Lower leg skin (tissue), 4 donors: Measurements from ENCODE around the gene OVCH2. TPM values are rescaled to one million over a fixed set of nuclear protein-coding genes. Genes with fewer than 3 reads are reported as not detected.

ENCODE experiments used
- DNase-seq, 2 donors: peaks; one replicate each; pipeline ENCODE4 v3.0.0-alpha.2; 2019; ENCODE audit warnings: low spot score in 2 of 2
- H3K4me3 ChIP-seq: fragments of 200-600 bp; sonication (generic); 2 replicates; pipeline ENCODE4 v1.5.1; 2017; ENCODE audit warnings: mild to moderate bottlenecking, low read depth; ENCODE audit not compliant: poor library complexity, severe bottlenecking
- CTCF ChIP-seq, 3 donors: fragments of 450-650 bp; IDR thresholded peaks; one replicate each; pipeline ENCODE4 v1.5.1; 2016; ENCODE audit warnings: antibody characterized with exemption in 3 of 3, mild to moderate bottlenecking in 3 of 3, moderate library complexity in 2 of 3
- POLR2A ChIP-seq, 2 donors: fragments of 450-650 bp; IDR thresholded peaks; one replicate each; pipeline ENCODE4 v1.6.1; 2016 to 2017; ENCODE audit warnings: antibody characterized with exemption in 2 of 2, mild to moderate bottlenecking in 1 of 2, moderate library complexity in 1 of 2
- WGBS, 2 donors: methylation state at CpG; one replicate each; pipeline ENCODE4 v1.1.5; 2018; 5-methylcytosine and 5-hydroxymethylcytosine counted together
- intact Hi-C: fragments of 100-400 bp; cut with DNase I; formaldehyde crosslinking; loops from one replicate; pipeline ENCODE4 v1.15.0; 2023; ENCODE audit warnings: low total_unique reads
- total RNA-seq, 4 donors: library from RNA; depleted of rRNA; stranded (reverse); fragments of >200 nt; gene quantifications; one replicate each; pipeline ENCODE4 v1.1.0, GENCODE V29; 2016

Gene OVCH2
- total RNA-seq, 4 donors from 2014 or later, result 6.5 to 12.2 (median 8.3) TPM

DNA sequence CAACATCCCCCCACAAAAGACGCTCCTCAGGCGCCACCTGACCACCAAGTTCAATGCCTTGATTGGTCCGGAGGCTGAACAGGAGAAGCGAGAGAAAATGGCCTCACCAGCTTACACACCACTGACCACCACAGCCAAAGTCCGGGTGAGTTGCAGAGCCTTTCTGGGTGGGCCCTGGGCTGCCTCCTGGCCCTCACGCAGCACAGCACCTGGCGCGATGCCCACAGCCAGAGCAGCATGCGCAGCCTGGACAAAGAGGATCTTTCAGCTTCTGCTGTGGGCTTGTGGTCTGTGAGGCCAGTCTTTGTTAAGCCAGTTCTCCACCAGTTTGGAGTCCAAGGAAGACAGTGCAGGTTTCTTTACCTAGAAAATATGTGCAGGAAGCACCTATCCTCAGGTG is 54.6 kb downstream of the OVCH2 start:
- no peak overlapping the region for H3K4me3 ChIP-seq
- WGBS, 2 donors, result 81 to 85% methylated on average over 8 to 9 of the region's 9 CpGs
- DNase-seq, result peak in 1 of 2 donors; percentile 77
- intact Hi-C loops, result no loop called here
- TF ChIP-seq CTCF (IDR thresholded peaks at IDR 0.05), result no peak
- no peak for TF ChIP-seq POLR2A (IDR thresholded peaks at IDR 0.05)

DNA sequence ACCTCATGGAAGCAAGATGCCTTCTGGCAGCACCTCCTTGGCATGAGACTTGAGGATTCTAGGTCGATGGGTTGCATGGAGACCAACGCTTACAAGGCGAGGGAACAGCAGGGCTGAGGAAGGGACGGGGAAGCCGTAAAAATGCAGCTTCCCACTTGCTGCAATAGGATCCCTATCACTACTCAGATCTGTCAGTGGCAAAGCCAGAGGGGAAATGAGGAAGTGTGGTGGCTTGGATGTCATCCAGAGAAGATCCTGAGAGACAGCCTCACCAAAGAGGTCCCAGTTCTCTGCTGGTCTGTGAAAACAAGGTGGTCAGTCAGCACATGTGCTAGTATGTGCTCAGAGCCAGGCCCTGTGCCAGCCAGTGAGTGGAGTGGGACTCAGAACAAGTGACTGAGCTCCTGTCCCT is 55.1 kb downstream of the OVCH2 start:
- H3K4me3 ChIP-seq, result no peak overlapping the region
- intact Hi-C loops, result no loop called here
- DNase-seq, result no peak
- TF ChIP-seq POLR2A (IDR thresholded peaks at IDR 0.05) (no peak), CTCF (IDR thresholded peaks at IDR 0.05) (no peak)
- WGBS, 2 donors, result 60 to 65% methylated on average over 5 of the region's 5 CpGs

DNA sequence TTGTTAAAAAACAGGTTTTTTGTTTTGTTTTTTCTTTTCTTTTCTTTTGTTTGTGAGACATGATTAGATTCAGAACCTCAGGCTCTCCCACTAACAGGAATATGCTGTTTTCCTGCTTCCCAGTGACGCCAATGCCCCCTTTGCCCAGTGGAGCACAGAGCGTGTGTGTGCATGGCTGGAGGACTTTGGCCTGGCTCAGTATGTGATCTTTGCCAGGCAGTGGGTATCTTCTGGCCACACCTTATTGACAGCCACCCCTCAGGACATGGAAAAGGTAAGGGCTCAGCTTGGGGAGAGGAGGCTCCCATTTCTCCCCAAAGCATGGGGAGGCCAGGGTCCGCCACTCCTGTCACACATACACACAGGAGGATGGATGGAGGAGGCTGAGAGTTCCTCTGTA is 58.0 kb downstream of the OVCH2 start:
- intact Hi-C loops, result no loop called here
- WGBS, 2 donors, result 91 to 97% methylated on average over 3 of the region's 3 CpGs
- no peak for DNase-seq
- TF ChIP-seq CTCF (IDR thresholded peaks at IDR 0.05) (no peak), POLR2A (IDR thresholded peaks at IDR 0.05) (no peak)
- H3K4me3 ChIP-seq, result no peak overlapping the region

GRCh38 chr11:7646866-7647265 is 59.4 kb downstream of the OVCH2 start:
- no peak for DNase-seq
- no peak overlapping the region for H3K4me3 ChIP-seq
- intact Hi-C loops, result no loop called here
- TF ChIP-seq POLR2A (IDR thresholded peaks at IDR 0.05) (no peak), CTCF (IDR thresholded peaks at IDR 0.05) (no peak)
- WGBS, 2 donors, result 93 to 97% methylated on average over 2 of the region's 2 CpGs

GRCh38 chr11:7645206-7645605 is 61.1 kb downstream of the OVCH2 start:
- 81 to 83% methylated on average over 3 of the region's 3 CpGs for WGBS, 2 donors
- peak in 1 of 2 donors; percentile 42 for DNase-seq
- TF ChIP-seq CTCF (IDR thresholded peaks at IDR 0.05) (no peak), POLR2A (IDR thresholded peaks at IDR 0.05) (no peak)
- H3K4me3 ChIP-seq, result no peak overlapping the region
- intact Hi-C loops, result no loop called here

DNA sequence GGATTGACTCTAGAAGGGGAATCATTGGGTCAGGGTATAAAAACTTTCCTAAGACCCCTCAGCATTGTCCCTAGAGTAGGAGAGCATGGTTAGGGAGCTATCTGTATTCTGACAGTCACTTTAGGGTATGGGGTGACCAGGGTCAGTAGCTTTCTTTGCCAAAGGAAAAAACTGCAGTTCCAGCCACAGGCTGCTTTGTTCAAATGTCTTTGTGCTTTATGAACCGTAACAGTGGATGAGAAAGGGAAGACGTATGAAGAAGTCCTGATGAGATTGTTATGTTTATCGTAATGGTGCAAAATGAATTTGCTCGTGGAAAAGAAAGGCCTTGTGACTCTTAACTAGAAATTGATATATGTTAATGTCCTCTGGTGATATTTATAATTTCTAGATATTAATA is 63.0 kb downstream of the OVCH2 start:
- WGBS, 2 donors, result 82 to 86% methylated on average over 4 of the region's 4 CpGs
- TF ChIP-seq POLR2A (IDR thresholded peaks at IDR 0.05) (no peak), CTCF (IDR thresholded peaks at IDR 0.05) (no peak)
- no peak overlapping the region for H3K4me3 ChIP-seq
- DNase-seq, result no peak
- intact Hi-C loops, result no loop called here
